HG03196 (cell line): Measurements from ENCODE around the gene CD82.
A peak's percentile ranks its signal among the peaks of the same experiment; 100 is the strongest.

Experiments
- ATAC-seq: cut with Tn5 transposase; IDR thresholded peaks from one replicate; pipeline ENCODE4 v1.9.1; 2021; ENCODE audit not compliant: unreplicated experiment

The CD82 gene

DNA sequence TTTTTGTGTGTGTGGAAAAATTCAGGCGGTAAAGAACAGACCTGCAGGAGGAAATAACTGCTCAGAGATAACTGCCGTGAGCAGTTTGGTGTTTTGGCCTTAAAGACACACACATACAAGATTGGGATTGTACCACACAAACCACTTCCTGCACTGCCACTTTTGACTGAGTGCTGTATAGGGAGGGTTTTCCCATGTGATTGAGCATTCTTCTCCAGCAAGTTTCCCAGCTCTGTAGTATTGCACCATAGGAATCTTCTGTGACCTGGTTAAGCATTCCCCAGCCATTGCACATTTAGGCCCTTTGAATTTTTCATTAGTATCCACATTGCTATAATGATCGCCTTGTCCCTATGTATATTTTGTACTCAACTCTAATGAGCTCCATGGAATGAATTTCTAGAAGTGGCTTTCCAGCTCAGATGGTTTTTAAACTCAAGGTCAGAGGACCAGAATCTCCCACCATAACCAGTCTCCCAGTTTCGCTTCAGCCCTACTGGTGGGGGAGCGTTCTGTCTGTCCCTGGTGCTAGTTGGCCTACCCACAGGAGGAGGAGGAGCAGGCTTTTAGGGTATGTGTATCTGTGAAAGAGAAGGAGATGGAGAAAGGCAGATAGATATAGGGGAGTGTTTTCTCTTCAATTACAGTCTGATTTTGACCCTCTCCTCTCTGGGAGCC lies 9.3 kb downstream of the CD82 start:
- ATAC-seq: peak; percentile 52

DNA sequence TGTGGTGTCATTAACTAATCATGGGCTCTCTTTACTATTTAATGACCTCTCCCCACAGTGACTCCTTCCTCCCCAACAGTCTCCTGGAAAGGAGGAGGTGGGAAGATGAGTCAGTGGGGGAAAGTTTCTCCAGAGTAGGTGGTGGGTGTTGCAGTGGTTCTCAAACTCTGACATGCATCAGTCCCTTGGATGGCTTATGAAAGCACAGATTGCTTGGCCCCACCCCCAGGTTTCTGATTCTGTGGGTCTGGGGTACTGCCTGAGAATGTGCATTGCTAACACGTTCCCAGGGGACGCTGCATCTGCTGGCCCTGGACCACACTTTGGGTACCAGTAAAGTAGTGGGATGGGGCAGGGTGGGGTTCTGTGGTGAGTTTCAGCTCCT lies 9.8 kb downstream of the CD82 start:
- ATAC-seq: no peak

DNA sequence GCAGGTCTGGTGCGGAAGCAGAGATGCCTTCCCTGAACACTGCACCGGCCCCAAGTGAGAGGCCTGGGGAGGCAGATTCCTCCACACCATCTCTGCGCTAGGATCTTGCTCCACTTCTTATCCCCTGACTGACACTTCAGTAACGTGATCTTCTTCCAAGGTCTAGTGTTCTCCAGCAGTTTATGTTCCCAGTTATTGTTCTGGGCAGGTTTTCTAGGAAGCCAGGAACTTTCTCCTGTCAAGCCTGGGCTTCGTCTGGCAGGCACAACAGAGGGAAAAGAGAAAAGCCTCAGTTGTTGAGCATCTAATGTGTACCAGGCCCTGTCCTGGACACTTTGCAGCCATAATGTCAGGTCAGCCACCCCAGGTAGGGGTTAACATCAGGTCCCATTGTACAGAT lies 10.5 kb downstream of the CD82 start:
- ATAC-seq: no peak

- ATAC-seq: no peak
These were observed 11.2 kb downstream of the CD82 start for GRCh38 chr11:44576656-44577055.

GRCh38 chr11:44577231-44577830 lies 11.9 kb downstream of the CD82 start:
- ATAC-seq: no peak

GRCh38 chr11:44578279-44578678 lies 12.8 kb downstream of the CD82 start:
- no peak for ATAC-seq

- no peak for ATAC-seq
These were observed 13.9 kb downstream of the CD82 start for GRCh38 chr11:44579302-44579761.

DNA sequence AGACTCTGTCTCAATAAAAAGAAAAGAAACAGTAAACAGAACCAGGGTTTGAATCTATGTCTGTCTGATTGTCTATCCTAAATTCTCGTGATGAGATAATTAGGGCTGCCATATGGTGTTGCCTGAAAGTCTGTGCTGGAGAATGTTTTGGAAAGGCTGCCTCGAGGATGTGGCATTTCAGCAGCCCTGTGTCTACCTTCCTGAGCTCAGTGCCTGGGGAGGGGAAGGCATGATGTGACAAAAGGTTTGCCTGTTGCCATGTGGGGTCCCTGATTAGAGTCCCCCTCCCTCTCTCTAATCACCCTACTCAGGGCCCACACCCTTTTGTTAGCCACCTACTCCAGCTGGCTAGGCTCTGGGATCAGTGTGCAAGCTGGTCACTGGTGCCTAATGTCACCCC lies 15.2 kb downstream of the CD82 start:
- no peak for ATAC-seq

DNA sequence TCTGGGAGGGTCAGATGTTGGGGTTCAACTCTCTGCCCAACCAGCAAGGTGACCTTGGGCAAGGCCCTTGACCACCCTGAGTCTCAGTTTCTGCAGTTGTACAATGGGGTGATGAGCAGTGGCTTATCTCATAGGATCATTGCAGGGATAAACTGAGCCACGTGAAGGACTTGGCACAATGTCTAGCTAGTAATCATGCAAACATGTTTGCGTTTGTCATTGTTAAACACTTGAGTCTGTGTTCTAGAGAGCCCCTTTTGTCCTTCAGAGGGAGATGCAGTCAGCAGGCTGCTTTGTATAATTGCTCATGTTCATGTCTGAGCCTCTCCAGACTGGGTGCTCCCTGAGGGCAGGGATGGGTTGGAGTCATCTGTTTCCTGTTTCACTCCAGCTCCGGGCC lies 15.8 kb downstream of the CD82 start:
- no peak for ATAC-seq

DNA sequence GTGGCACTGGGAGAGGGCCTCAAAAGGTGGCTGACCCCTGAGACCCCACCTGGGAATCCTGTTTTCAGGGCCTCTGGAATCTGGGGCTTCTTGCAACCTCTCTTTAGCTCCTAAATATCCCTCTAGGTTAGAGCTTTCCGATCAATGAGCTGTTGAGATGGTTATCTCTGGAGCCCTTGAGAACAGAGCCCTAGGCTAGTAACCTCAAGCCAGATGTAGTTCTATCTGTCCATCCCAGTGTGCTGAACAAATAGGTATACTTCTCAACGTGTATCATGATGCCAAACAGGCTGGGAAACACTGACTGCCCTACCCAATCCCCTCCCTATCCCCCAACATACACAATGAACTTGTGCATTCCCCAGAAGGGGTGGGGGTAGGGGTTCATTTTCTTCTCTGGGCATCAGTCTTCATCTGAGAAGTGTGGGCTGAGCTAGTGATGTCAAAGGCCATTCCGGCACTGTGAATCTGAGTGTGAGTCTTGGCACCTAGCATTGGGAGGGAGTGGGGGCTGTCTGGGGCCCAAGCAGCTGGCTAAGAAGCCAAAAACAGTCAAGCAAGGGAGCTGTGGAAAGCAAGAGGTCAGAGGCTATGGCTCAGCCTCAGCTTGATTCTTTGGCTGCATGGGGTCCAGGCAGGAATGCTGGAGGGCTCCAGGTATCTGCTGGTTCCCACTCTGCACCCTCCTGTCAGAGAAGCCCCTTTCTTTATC lies 17.3 kb downstream of the CD82 start:
- no peak for ATAC-seq

GRCh38 chr11:44583353-44583669 lies 17.8 kb downstream of the CD82 start:
- ATAC-seq: no peak

DNA sequence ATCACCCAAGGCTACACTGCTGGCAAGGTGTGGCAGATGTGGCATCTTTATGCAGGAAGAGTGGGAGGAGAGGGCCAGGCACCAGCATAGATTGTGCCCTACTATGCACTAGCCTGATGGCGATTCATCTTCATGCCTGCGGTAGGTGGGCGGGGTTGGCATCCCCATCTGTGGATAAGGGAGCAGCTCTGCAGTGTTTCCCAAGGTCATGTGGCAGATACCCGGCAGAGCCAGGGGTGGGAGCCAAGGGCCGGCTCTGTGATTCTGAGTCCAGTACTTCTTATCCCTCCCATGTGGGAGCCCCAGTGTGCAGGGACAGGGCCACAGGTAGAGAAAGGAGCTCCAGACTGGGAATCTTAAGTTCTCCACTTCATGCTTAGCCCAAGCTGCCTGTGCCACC lies 20.0 kb downstream of the CD82 start:
- ATAC-seq: no peak

DNA sequence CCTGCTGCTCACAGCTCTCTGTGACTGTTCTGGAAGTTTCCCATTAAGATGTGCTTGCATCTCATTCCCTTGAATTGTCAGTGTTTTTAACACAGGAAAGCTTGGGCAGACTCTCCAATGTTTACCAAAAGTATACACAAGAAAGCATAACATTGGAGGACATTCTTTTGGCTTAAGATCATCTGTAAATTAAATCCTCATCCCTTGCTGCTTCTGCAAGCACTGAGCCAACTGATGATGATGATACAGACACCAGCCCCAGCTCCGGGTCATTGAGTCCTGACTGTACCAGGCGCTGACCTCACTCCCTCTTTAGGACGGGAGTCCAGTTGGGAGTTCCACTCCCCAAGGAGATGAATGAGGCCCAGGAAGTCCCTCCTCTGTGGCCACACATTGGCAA lies 23.8 kb downstream of the CD82 start:
- no peak for ATAC-seq

DNA sequence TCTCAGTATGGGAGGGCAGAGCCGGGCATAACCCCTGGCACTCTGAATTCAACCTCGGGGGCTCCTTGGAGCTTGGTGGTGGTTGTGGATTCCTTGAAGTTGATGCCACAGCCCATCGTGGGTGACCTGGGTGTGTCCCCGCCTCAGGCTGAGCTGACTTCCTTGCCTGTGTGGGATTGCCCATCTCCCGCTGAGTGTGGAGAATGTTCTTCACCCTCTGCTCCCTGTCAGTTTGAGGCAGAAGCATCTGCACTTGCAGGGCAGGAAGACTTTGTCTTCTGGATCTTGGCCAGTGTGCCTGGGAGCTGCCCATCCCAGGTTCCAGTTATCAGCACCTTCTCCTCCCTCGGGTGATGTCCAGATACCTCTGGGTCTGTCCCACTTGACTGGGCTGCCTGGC lies 25.3 kb downstream of the CD82 start:
- ATAC-seq: no peak

GRCh38 chr11:44591557-44591956 lies 26.1 kb downstream of the CD82 start:
- no peak for ATAC-seq

DNA sequence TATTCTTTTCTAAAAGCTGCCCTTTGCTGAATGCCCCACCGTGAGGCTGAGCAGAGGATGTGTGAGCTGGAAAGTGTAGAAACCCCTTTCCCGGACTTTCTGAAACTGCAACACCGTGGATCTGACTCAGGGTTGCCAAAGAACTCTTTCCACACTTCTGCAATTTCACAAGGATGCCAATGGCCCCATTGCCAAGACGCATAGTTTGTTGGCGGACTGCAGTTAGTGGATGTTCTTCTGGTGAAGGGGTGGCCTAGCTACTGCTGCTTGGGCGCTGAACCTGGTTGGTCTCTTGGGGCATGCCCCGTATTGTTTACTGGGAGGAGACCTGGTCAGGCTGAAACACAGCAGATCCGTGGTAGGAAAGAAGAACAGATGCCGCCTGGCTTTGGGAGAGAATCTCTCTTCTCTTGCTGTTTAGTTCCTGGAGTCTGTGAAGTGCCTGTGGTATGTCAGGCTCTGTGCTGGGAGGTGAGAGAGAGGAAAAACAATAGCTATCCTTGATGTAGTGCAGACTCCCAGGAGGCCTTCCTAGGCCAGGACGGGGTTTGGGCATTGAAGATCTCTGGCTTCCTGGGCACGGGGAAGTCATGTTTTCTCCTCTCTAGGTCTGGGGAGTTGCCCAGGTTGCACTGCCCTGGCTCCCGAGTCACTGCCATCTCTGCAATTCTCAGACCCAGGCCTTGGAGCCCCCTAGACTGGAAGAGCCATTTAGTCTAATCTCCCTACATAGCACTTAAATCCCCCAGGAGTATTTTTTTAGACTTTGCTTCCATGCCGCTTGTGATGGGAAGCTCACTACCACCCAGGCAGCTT lies 26.9 kb downstream of the CD82 start:
- no peak for ATAC-seq

GRCh38 chr11:44593251-44593650 lies 27.8 kb downstream of the CD82 start:
- no peak for ATAC-seq

- ATAC-seq: no peak
These were observed 29.5 kb downstream of the CD82 start for GRCh38 chr11:44595006-44595405.

DNA sequence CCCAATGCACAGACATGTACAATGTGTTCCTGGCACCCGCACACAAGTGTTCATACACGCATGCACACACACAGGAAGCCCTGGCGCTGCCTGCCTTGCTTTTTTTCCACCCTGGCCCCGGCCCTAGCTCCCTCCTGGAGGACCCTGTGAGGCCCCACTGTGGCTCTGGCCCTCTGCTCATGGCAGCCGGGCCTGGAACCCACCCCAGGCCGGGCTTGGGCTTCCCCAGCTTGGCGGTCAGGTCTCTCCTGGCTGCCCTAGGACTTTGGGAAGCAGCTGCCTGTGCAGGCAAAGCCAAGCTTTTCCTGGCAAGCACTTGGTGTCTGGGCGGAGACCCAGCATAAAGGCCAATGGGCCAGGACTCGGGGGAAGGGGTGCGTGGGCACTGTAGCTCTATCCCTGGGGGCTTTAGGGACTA lies 30.5 kb downstream of the CD82 start:
- ATAC-seq: no peak

DNA sequence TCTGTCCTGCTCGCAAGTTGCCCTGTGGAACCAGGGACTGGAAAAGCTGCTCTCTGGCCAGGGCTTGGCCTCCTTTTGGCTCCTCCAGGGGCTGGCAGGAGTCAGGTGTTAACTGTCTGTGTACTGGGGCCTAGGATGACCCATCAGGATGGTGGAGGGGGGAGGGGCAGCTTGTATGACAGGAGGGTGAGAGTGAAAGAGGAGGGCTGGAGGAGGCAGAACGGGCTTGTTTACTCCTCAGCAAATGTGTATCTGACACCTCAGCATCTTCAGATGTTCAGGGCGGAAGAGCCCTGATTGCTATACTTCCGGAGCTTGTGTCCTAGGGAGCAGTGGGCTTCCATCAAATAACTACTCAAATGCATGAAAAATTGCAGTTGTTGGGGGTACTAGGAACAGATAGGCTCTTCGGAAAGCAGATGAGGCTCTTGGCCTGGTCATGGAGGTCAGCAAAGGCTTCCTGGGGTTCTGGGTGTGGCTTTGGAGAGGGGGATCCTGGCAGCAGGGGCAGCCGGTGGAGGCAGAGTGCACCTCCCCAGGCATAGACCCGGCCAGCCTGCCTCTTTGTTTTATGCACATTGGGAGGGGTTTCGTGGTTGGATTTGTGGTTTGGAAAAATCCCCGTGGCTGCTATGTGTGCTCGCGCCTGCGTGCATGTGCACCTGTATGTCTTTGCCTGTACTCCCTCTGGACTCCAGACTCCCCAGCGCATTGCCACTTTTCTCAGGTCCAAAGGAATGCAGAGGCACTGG lies 31.2 kb downstream of the CD82 start:
- ATAC-seq: peak; percentile 18
